HFF-Myc (cell line): ENCODE measurements around the gene B9D1.

Experiments
- DNase-seq: peaks from one replicate; pipeline ENCODE4 v3.0.0-alpha.2; 2011; ENCODE audit warnings: low read depth; ENCODE audit errors: extremely low read depth
- H3K4me3 ChIP-seq: replicated peaks from 2 replicates; pipeline ENCODE4 v1.5.1; 2011; ENCODE audit warnings: low read depth, mild to moderate bottlenecking, control low read depth, low read length
- CTCF ChIP-seq: IDR thresholded peaks from 2 replicates; pipeline ENCODE4 v1.5.1; 2012; ENCODE audit warnings: mild to moderate bottlenecking, low read depth, low read length, control low read depth; ENCODE audit errors: missing control alignments

B9D1 gene

GRCh38 chr17:19362277-19363113 is at the start of gene B9D1:
Gene B9D1 (minus strand): TSS chr17:19362723. CDS start chr17:19362569, 154 bp downstream.
- H3K4me3 ChIP-seq: peak within 1 kb of the TSS; percentile 74
- peak; percentile 75 for DNase-seq
- TF ChIP-seq CTCF: peak; percentile 72

- DNase-seq: no peak
- no peak for TF ChIP-seq CTCF
- H3K4me3 ChIP-seq: no peak overlapping the region
These were observed 49.1 kb upstream of the B9D1 start for GRCh38 chr17:19411631-19412030.

GRCh38 chr17:19410875-19411620 is 48.5 kb upstream of the B9D1 start, which contains the start of gene RNF112:
Gene RNF112 (plus strand): TSS chr17:19411232. CDS start chr17:19411409, 177 bp downstream.
- no peak within 1 kb of the TSS for H3K4me3 ChIP-seq
- no peak for TF ChIP-seq CTCF
- no peak for DNase-seq

- no peak overlapping the region for H3K4me3 ChIP-seq
- no peak for DNase-seq
- no peak for TF ChIP-seq CTCF
These were observed 47.6 kb upstream of the B9D1 start for GRCh38 chr17:19410091-19410490.

- no peak for TF ChIP-seq CTCF
- no peak for DNase-seq
- no peak overlapping the region for H3K4me3 ChIP-seq
These were observed 47.0 kb upstream of the B9D1 start for GRCh38 chr17:19409509-19409908.

GRCh38 chr17:19409066-19409465 is 46.5 kb upstream of the B9D1 start:
- DNase-seq: no peak
- no peak for TF ChIP-seq CTCF
- no peak overlapping the region for H3K4me3 ChIP-seq
